ENCODE data around the gene ZNF521.

The ZNF521 gene

DNA sequence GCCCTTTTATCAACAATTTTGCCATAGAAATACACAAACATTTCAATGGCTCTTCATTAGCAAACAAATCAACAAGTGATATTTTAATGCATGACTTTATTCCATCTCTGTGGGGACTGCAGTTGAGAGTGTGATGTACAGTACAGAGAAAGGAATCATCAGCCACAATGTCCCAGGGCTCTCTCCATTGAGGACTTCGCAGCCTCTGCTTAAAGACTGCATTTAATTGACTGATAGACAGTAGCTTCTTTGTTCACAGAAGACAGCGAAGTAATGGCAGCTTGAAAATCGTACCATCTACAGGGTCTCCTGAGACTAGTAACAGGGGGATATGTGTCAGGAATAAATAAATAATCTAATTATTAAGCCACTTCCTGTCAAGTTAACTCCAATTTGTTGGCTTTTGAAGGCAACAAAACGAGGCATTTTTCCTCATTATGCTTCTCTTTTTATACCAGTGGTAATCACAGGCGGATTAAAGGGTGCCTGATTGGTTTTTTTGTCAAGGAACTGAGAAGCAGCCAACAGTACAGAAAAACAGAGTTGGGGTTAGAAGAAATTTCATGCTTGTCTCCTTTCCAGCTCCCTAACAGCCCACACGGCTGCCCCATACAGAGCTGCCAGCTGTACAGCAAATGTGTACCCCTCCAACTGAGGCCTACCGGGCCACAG lies 164.3 kb downstream of the ZNF521 start:
- H3K23ac ChIP-seq (ENCODE audit: low read length): no peak overlapping the region
- no peaks in the 10 kb centered on the region for H3K9me3 ChIP-seq (ENCODE audit: insufficient read depth, low read depth, low read length)
- no peak overlapping the region for H4K8ac ChIP-seq (ENCODE audit: low read depth, low read length)
- no peak overlapping the region for H4K91ac ChIP-seq (ENCODE audit: low read depth, low read length)
- H3K4me2 ChIP-seq (ENCODE audit: low read length): peak overlapping the region; percentile 19
- H3K79me2 ChIP-seq (ENCODE audit: control insufficient read depth, insufficient read depth, low read length, poor library complexity): peaks cover 2% of the 10 kb centered on the region
- H3K27ac ChIP-seq (ENCODE audit: low read depth, low read length): no peak overlapping the region
- H2BK5ac ChIP-seq (ENCODE audit: low read depth, low read length, poor library complexity): no peak overlapping the region
- no peak overlapping the region for H2AK5ac ChIP-seq (ENCODE audit: low read length)
- no peak overlapping the region for H2AFZ ChIP-seq (ENCODE audit: insufficient read depth, low read length, poor library complexity)
- no peak overlapping the region for H2BK12ac ChIP-seq (ENCODE audit: low read length)
- no peak overlapping the region for H3K18ac ChIP-seq (ENCODE audit: low read length)
- no peak overlapping the region for H4K12ac ChIP-seq (ENCODE audit: low read depth, low read length)
- WGBS (ENCODE audit: extremely low coverage, insufficient coverage, insufficient read length): no CpG with 5 or more reads among the region's 7 CpGs
- peak overlapping the region; percentile 34 for H3K4me3 ChIP-seq (ENCODE audit: low read depth, low read length)
- H3K14ac ChIP-seq (ENCODE audit: low read length): no peak overlapping the region
- no peak overlapping the region for H3K9ac ChIP-seq (ENCODE audit: low read length)
- peaks cover 2 to 10% of the 10 kb centered on the region in 2 experiments for H3K36me3 ChIP-seq (ENCODE audit: control insufficient read depth in 1 of 2, insufficient read depth in 2 of 2, low read length in 2 of 2)
- H3K27me3 ChIP-seq (ENCODE audit: insufficient read depth, low read length): no peaks in the 10 kb centered on the region
- H2BK120ac ChIP-seq (ENCODE audit: insufficient read depth, low read length, poor library complexity): no peak overlapping the region
- no peaks in the 10 kb centered on the region for H3K4me1 ChIP-seq (ENCODE audit: control insufficient read depth in 1 of 2, insufficient read depth in 2 of 2, low read length in 2 of 2)
- DNase-seq: no peak
- no peaks in the 10 kb centered on the region for H3K79me1 ChIP-seq (ENCODE audit: low read length)
- no peak overlapping the region for H3K4ac ChIP-seq (ENCODE audit: low read depth, low read length)

DNA sequence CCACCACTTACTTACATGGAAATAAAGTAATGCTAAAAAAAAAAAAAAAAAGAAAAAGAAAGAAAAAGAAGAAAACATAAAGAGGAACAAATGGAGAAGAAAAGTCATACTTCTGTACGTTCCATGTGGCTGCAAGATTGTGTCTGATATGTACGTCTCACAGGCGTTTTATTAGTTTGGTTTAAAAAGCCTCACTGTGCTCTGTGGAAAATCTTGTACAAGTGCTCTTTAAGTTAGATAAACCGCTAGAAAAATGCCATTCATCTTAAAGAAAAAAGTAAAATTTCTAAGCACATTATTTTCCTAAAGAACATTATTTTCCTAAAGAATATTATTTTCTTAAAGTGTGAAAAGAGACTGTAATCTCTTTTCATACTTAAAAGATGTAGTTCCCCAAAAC lies 165.1 kb downstream of the ZNF521 start:
- no peak overlapping the region for H4K8ac ChIP-seq (ENCODE audit: low read depth, low read length)
- no peak overlapping the region for H3K4me2 ChIP-seq (ENCODE audit: low read length)
- H3K18ac ChIP-seq (ENCODE audit: low read length): no peak overlapping the region
- H2AFZ ChIP-seq (ENCODE audit: insufficient read depth, low read length, poor library complexity): no peak overlapping the region
- no peaks in the 10 kb centered on the region for H3K4me1 ChIP-seq (ENCODE audit: control insufficient read depth in 1 of 2, insufficient read depth in 2 of 2, low read length in 2 of 2)
- H3K79me1 ChIP-seq (ENCODE audit: low read length): no peaks in the 10 kb centered on the region
- no peak for DNase-seq
- H3K27me3 ChIP-seq (ENCODE audit: insufficient read depth, low read length): no peaks in the 10 kb centered on the region
- H3K36me3 ChIP-seq (ENCODE audit: control insufficient read depth in 1 of 2, insufficient read depth in 2 of 2, low read length in 2 of 2): peaks cover 0 to 7% of the 10 kb centered on the region in 2 experiments
- no peak overlapping the region for H2BK5ac ChIP-seq (ENCODE audit: low read depth, low read length, poor library complexity)
- H3K9ac ChIP-seq (ENCODE audit: low read length): no peak overlapping the region
- no peak overlapping the region for H2BK120ac ChIP-seq (ENCODE audit: insufficient read depth, low read length, poor library complexity)
- no peak overlapping the region for H3K14ac ChIP-seq (ENCODE audit: low read length)
- no CpG with 5 or more reads among the region's 4 CpGs for WGBS (ENCODE audit: extremely low coverage, insufficient coverage, insufficient read length)
- no peak overlapping the region for H4K12ac ChIP-seq (ENCODE audit: low read depth, low read length)
- no peak overlapping the region for H2AK5ac ChIP-seq (ENCODE audit: low read length)
- H4K91ac ChIP-seq (ENCODE audit: low read depth, low read length): no peak overlapping the region
- no peak overlapping the region for H3K4ac ChIP-seq (ENCODE audit: low read depth, low read length)
- peaks cover 2% of the 10 kb centered on the region for H3K79me2 ChIP-seq (ENCODE audit: control insufficient read depth, insufficient read depth, low read length, poor library complexity)
- no peak overlapping the region for H3K23ac ChIP-seq (ENCODE audit: low read length)
- H3K9me3 ChIP-seq (ENCODE audit: insufficient read depth, low read depth, low read length): no peaks in the 10 kb centered on the region
- H2BK12ac ChIP-seq (ENCODE audit: low read length): no peak overlapping the region
- H3K4me3 ChIP-seq (ENCODE audit: low read depth, low read length): no peak overlapping the region
- H3K27ac ChIP-seq (ENCODE audit: low read depth, low read length): no peak overlapping the region

DNA sequence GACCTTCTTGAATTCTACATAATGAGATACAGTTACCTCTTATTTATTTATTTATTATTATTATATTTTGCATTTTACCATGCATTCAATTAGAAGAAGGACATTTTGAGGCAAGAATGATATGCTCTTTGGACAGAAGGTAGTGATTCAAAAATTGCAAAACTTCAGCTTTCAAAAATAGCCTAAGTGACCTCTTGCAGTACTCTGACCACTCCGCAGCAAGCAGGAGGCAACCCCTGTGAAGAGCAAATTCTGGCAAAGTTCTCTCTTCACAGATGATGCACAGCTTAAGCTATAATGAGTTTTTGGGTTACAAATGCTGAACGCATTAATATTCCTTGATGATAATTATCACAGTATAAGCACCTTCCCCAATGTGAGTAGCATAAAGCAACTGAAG lies 170.0 kb downstream of the ZNF521 start:
- H3K18ac ChIP-seq (ENCODE audit: low read length): no peak overlapping the region
- H3K9ac ChIP-seq (ENCODE audit: low read length): no peak overlapping the region
- H2BK120ac ChIP-seq (ENCODE audit: insufficient read depth, low read length, poor library complexity): no peak overlapping the region
- no peaks in the 10 kb centered on the region for H3K36me3 ChIP-seq (ENCODE audit: control insufficient read depth in 1 of 2, insufficient read depth in 2 of 2, low read length in 2 of 2)
- no peak overlapping the region for H3K4ac ChIP-seq (ENCODE audit: low read depth, low read length)
- H4K91ac ChIP-seq (ENCODE audit: low read depth, low read length): no peak overlapping the region
- no peak overlapping the region for H4K8ac ChIP-seq (ENCODE audit: low read depth, low read length)
- H3K27ac ChIP-seq (ENCODE audit: low read depth, low read length): no peak overlapping the region
- no peak overlapping the region for H2BK12ac ChIP-seq (ENCODE audit: low read length)
- no peak overlapping the region for H3K14ac ChIP-seq (ENCODE audit: low read length)
- H2AK5ac ChIP-seq (ENCODE audit: low read length): no peak overlapping the region
- no peak overlapping the region for H3K4me3 ChIP-seq (ENCODE audit: low read depth, low read length)
- WGBS (ENCODE audit: extremely low coverage, insufficient coverage, insufficient read length): no CpG with 5 or more reads among the region's 2 CpGs
- no peaks in the 10 kb centered on the region for H3K79me2 ChIP-seq (ENCODE audit: control insufficient read depth, insufficient read depth, low read length, poor library complexity)
- no peak overlapping the region for H2BK5ac ChIP-seq (ENCODE audit: low read depth, low read length, poor library complexity)
- no peaks in the 10 kb centered on the region for H3K27me3 ChIP-seq (ENCODE audit: insufficient read depth, low read length)
- no peak for DNase-seq
- H3K4me1 ChIP-seq (ENCODE audit: control insufficient read depth in 1 of 2, insufficient read depth in 2 of 2, low read length in 2 of 2): no peaks in the 10 kb centered on the region
- H2AFZ ChIP-seq (ENCODE audit: insufficient read depth, low read length, poor library complexity): no peak overlapping the region
- no peak overlapping the region for H4K12ac ChIP-seq (ENCODE audit: low read depth, low read length)
- no peak overlapping the region for H3K23ac ChIP-seq (ENCODE audit: low read length)
- no peak overlapping the region for H3K4me2 ChIP-seq (ENCODE audit: low read length)
- H3K9me3 ChIP-seq (ENCODE audit: insufficient read depth, low read depth, low read length): no peaks in the 10 kb centered on the region
- no peaks in the 10 kb centered on the region for H3K79me1 ChIP-seq (ENCODE audit: low read length)

DNA sequence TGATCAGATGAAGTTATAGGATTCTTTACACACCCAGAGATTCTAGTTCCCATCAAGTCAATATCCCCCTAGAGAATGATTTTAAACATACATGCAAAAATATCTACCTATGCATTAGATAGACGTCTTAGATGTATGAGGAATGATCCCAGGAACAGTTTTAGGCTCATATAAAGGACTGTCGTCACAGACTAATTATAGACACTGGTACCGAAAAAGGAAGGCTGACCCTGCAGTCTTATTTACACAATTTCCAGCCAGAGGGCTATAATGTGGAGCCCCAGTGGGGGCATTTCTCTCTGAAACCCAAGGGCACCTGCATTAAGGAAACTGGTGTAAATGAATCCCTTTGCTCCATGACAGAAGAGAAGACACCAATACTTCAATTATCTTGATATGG lies 170.4 kb downstream of the ZNF521 start:
- no peaks in the 10 kb centered on the region for H3K36me3 ChIP-seq (ENCODE audit: control insufficient read depth in 1 of 2, insufficient read depth in 2 of 2, low read length in 2 of 2)
- no peak overlapping the region for H3K9ac ChIP-seq (ENCODE audit: low read length)

More for the DNA sequence above, 170.4 kb downstream of the ZNF521 start:
- DNase-seq: no peak
- H4K12ac ChIP-seq (ENCODE audit: low read depth, low read length): no peak overlapping the region
- no peak overlapping the region for H4K8ac ChIP-seq (ENCODE audit: low read depth, low read length)
- H3K27ac ChIP-seq (ENCODE audit: low read depth, low read length): no peak overlapping the region
- H2BK120ac ChIP-seq (ENCODE audit: insufficient read depth, low read length, poor library complexity): no peak overlapping the region
- no peak overlapping the region for H3K4ac ChIP-seq (ENCODE audit: low read depth, low read length)
- no peak overlapping the region for H3K4me2 ChIP-seq (ENCODE audit: low read length)
- no peak overlapping the region for H2AFZ ChIP-seq (ENCODE audit: insufficient read depth, low read length, poor library complexity)
- H3K79me1 ChIP-seq (ENCODE audit: low read length): no peaks in the 10 kb centered on the region
- no peak overlapping the region for H2AK5ac ChIP-seq (ENCODE audit: low read length)
- no peak overlapping the region for H4K91ac ChIP-seq (ENCODE audit: low read depth, low read length)
- no CpG with 5 or more reads among the region's 3 CpGs for WGBS (ENCODE audit: extremely low coverage, insufficient coverage, insufficient read length)
- H3K14ac ChIP-seq (ENCODE audit: low read length): no peak overlapping the region
- H3K23ac ChIP-seq (ENCODE audit: low read length): no peak overlapping the region
- no peak overlapping the region for H2BK12ac ChIP-seq (ENCODE audit: low read length)
- no peak overlapping the region for H2BK5ac ChIP-seq (ENCODE audit: low read depth, low read length, poor library complexity)
- H3K4me3 ChIP-seq (ENCODE audit: low read depth, low read length): no peak overlapping the region
- H3K27me3 ChIP-seq (ENCODE audit: insufficient read depth, low read length): no peaks in the 10 kb centered on the region
- no peaks in the 10 kb centered on the region for H3K9me3 ChIP-seq (ENCODE audit: insufficient read depth, low read depth, low read length)
- H3K4me1 ChIP-seq (ENCODE audit: control insufficient read depth in 1 of 2, insufficient read depth in 2 of 2, low read length in 2 of 2): no peaks in the 10 kb centered on the region
- no peaks in the 10 kb centered on the region for H3K79me2 ChIP-seq (ENCODE audit: control insufficient read depth, insufficient read depth, low read length, poor library complexity)
- H3K18ac ChIP-seq (ENCODE audit: low read length): no peak overlapping the region
